H9 (cell line): ENCODE data around the gene MPP2. TPM values are rescaled to one million over a fixed set of nuclear protein-coding genes. Genes with fewer than 3 reads are reported as not detected.
A peak's percentile ranks its signal among the peaks of the same experiment; 100 is the strongest.

ENCODE experiments used
- DNase-seq: peaks from one replicate; pipeline ENCODE4 v3.0.0-alpha.2; 2017
- H2AFZ ChIP-seq: one replicate; pipeline ENCODE4 v1.6.1; 2013; ENCODE audit warnings: mild to moderate bottlenecking, low read length, control low read depth, moderate library complexity
- H2AK5ac ChIP-seq: 2 replicates; pipeline ENCODE4 v1.6.1; 2013; ENCODE audit warnings: low read length, control low read depth, mixed read lengths; ENCODE audit not compliant: insufficient read length
- H2BK120ac ChIP-seq: one replicate; pipeline ENCODE4 v1.6.1; 2013; ENCODE audit warnings: low read depth, mild to moderate bottlenecking, low read length, control low read depth, inconsistent platforms; ENCODE audit not compliant: poor library complexity, severe bottlenecking
- H2BK12ac ChIP-seq: 2 replicates; pipeline ENCODE4 v1.6.1; 2013; ENCODE audit warnings: low read length, control low read depth, mixed read lengths, low read depth; ENCODE audit not compliant: insufficient read length
- H2BK15ac ChIP-seq: 2 replicates; pipeline ENCODE4 v1.6.1; 2013; ENCODE audit warnings: low read depth, low read length, control low read depth
- H2BK20ac ChIP-seq: one replicate; pipeline ENCODE4 v1.6.1; 2013; ENCODE audit warnings: low read depth, mild to moderate bottlenecking, low read length, control low read depth, inconsistent platforms; ENCODE audit not compliant: poor library complexity, severe bottlenecking
- H2BK5ac ChIP-seq: 2 replicates; pipeline ENCODE4 v1.6.1; 2013; ENCODE audit warnings: low read length, control low read depth, mixed read lengths; ENCODE audit not compliant: insufficient read length
- H3K14ac ChIP-seq: 2 replicates; pipeline ENCODE4 v1.6.1; 2013; ENCODE audit warnings: low read length, control low read depth; ENCODE audit not compliant: insufficient read depth
- H3K18ac ChIP-seq: 2 replicates; pipeline ENCODE4 v1.6.1; 2013; ENCODE audit warnings: low read depth, mild to moderate bottlenecking, mixed read lengths, low read length, control low read depth; ENCODE audit not compliant: insufficient read length
- H3K23ac ChIP-seq: 2 replicates; pipeline ENCODE4 v1.6.1; 2013; ENCODE audit warnings: low read length, control low read depth, mixed read lengths, low read depth; ENCODE audit not compliant: insufficient read length
- H3K23me2 ChIP-seq: 2 replicates; pipeline ENCODE4 v1.6.1; 2013; ENCODE audit warnings: low read depth, mild to moderate bottlenecking, mixed read lengths, low read length, control low read depth; ENCODE audit not compliant: insufficient read length, poor library complexity, severe bottlenecking
- H3K27ac ChIP-seq: 2 replicates; pipeline ENCODE4 v1.5.1; 2013; ENCODE audit warnings: low read length, control low read depth, mixed read lengths, low read depth; ENCODE audit not compliant: insufficient read length
- H3K27me3 ChIP-seq: 2 replicates; pipeline ENCODE4 v1.6.1; 2013; ENCODE audit warnings: low read length, control low read depth, inconsistent platforms; ENCODE audit not compliant: insufficient read depth
- H3K4ac ChIP-seq: 2 replicates; pipeline ENCODE4 v1.6.1; 2013; ENCODE audit warnings: low read depth, mild to moderate bottlenecking, control low read depth, inconsistent platforms, low read length, moderate library complexity
- H3K4me1 ChIP-seq: 2 replicates; pipeline ENCODE4 v1.6.1; 2013; ENCODE audit warnings: low read length, control low read depth, inconsistent platforms; ENCODE audit not compliant: insufficient read depth
- H3K4me2 ChIP-seq: 2 replicates; pipeline ENCODE4 v1.6.1; 2013; ENCODE audit warnings: low read length, control low read depth, mixed read lengths; ENCODE audit not compliant: insufficient read length, insufficient read depth
- H3K56ac ChIP-seq: 2 replicates; pipeline ENCODE4 v1.6.1; 2013; ENCODE audit warnings: low read depth, mild to moderate bottlenecking, mixed read lengths, low read length, control low read depth; ENCODE audit not compliant: insufficient read length
- H3K79me1 ChIP-seq: 2 replicates; pipeline ENCODE4 v1.6.1; 2013; ENCODE audit warnings: low read depth, mild to moderate bottlenecking, moderate library complexity, low read length, control low read depth, inconsistent platforms; ENCODE audit not compliant: insufficient read depth, poor library complexity, severe bottlenecking
- H3K79me2 ChIP-seq: 2 replicates; pipeline ENCODE4 v1.6.1; 2013; ENCODE audit warnings: low read length, control low read depth, inconsistent platforms; ENCODE audit not compliant: insufficient read depth
- H3K9ac ChIP-seq: 2 replicates; pipeline ENCODE4 v1.6.1; 2013; ENCODE audit warnings: low read length, control low read depth, mixed read lengths; ENCODE audit not compliant: insufficient read length; ENCODE audit errors: extremely low read depth
- H3K9me3 ChIP-seq: one replicate; pipeline ENCODE4 v1.6.1; 2013; ENCODE audit warnings: low read depth, low read length, inconsistent platforms; ENCODE audit not compliant: control insufficient read depth
- H3T11ph ChIP-seq: one replicate; pipeline ENCODE4 v1.6.1; 2013; ENCODE audit warnings: mild to moderate bottlenecking, low read length, control low read depth, inconsistent platforms
- H4K20me1 ChIP-seq: one replicate; pipeline ENCODE4 v1.6.1; 2013; ENCODE audit not compliant: control insufficient read depth, insufficient read length, insufficient read depth
- H4K5ac ChIP-seq: 2 replicates; pipeline ENCODE4 v1.6.1; 2013; ENCODE audit warnings: low read depth, mild to moderate bottlenecking, mixed read lengths, low read length, control low read depth; ENCODE audit not compliant: insufficient read length
- H4K8ac ChIP-seq: replicated peaks from 2 replicates; pipeline ENCODE4 v1.6.1; 2013; ENCODE audit warnings: low read length, control low read depth, mixed read lengths, low read depth; ENCODE audit not compliant: insufficient read length
- H4K91ac ChIP-seq: 2 replicates; pipeline ENCODE4 v1.6.1; 2013; ENCODE audit warnings: low read depth, mild to moderate bottlenecking, moderate library complexity, mixed read lengths, low read length, control low read depth; ENCODE audit not compliant: insufficient read length
- H3K27ac Mint-ChIP-seq, 3 experiments: 2 replicates in 2 of 3; 3 replicates in 1 of 3; pipeline ENCODE4 v1.8.0; 2020 to 2021; ENCODE audit warnings: mixed read lengths in 3 of 3, mild to moderate bottlenecking in 1 of 3, moderate library complexity in 1 of 3
- H3K27me3 Mint-ChIP-seq: 2 replicates; pipeline ENCODE4 v1.8.0; 2021; ENCODE audit warnings: low read depth, mild to moderate bottlenecking, moderate library complexity, mixed read lengths
- H3K36me3 Mint-ChIP-seq, 3 experiments: 2 replicates in 2 of 3; 3 replicates in 1 of 3; pipeline ENCODE4 v1.8.0; 2020 to 2021; ENCODE audit warnings: low read depth in 3 of 3, mixed read lengths in 3 of 3; ENCODE audit not compliant: insufficient read depth in 1 of 3
- H3K4me1 Mint-ChIP-seq, 2 experiments: 2 replicates each; pipeline ENCODE4 v1.8.0; 2020; ENCODE audit warnings: mixed read lengths in 2 of 2
- H3K4me3 Mint-ChIP-seq, 2 experiments: 2 replicates in 1 of 2; 3 replicates in 1 of 2; pipeline ENCODE4 v1.8.0; 2020 to 2021; ENCODE audit warnings: mild to moderate bottlenecking in 2 of 2, mixed read lengths in 2 of 2, moderate library complexity in 1 of 2
- H3K9me3 Mint-ChIP-seq, 2 experiments: 2 replicates in 1 of 2; 3 replicates in 1 of 2; pipeline ENCODE4 v1.8.0; 2020; ENCODE audit warnings: mild to moderate bottlenecking in 2 of 2, mixed read lengths in 2 of 2, moderate library complexity in 1 of 2
- CTCF ChIP-seq: fragments of 200-600 bp; sonication (generic); conservative IDR thresholded peaks from 3 replicates; pipeline ENCODE4 v1.8.0; 2021; ENCODE audit warnings: antibody characterized with exemption, mild to moderate bottlenecking
- WGBS: extraction: QIAGEN DNeasy Blood & Tissue Kit; methylation state at CpG from one replicate; pipeline ENCODE4 v1.1.7; 2013; ENCODE audit warnings: missing lambda C conversion rate, low lambda C conversion rate, mixed read lengths; ENCODE audit not compliant: insufficient read length; ENCODE audit errors: extremely low coverage; 5-methylcytosine and 5-hydroxymethylcytosine counted together
- total RNA-seq: library from RNA; stranded (reverse); gene quantifications from 2 replicates; pipeline ENCODE4 v1.2.1, GENCODE V29; 2021

Gene MPP2
- total RNA-seq, 1 experiment from 2014 or later, result 16.3 TPM

DNA sequence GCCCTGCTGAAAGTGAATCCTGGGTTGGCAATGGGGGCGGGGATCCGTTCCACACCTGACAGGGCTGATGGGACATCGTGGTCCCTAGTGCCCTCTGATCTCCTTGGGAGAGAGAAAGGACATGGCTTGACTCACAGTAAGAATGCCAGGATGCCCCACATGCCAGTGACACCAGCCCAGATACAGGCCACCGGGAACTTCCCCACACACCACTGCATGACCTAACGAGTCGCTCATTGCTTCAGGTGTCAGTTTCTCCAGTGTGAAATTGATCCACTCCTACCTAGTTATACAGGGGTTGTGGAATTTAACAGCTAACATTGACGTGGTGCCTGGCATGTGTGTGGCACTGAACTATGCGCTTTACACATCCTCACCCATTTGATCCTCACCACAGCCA lies 52.8 kb downstream of the MPP2 start:
- Histone ChIP-seq H3K18ac (no peak overlapping the region), H3K27ac (no peak overlapping the region), H2BK20ac (no peak overlapping the region), H3K79me2 (no peaks in the 10 kb centered on the region), H3K27me3 (no peaks in the 10 kb centered on the region), H2BK120ac (no peak overlapping the region), H2BK15ac (no peak overlapping the region), H3K4me2 (no peak overlapping the region), H3K9me3 (no peaks in the 10 kb centered on the region), H4K20me1 (no peaks in the 10 kb centered on the region), H3K4me1 (no peaks in the 10 kb centered on the region), H4K8ac (no peak overlapping the region), H2AFZ (no peak overlapping the region), H4K5ac (no peak overlapping the region), H3T11ph (no peak overlapping the region), H3K14ac (no peak overlapping the region), H4K91ac (no peak overlapping the region), H2AK5ac (no peak overlapping the region), H3K23ac (no peak overlapping the region), H3K79me1 (no peaks in the 10 kb centered on the region), H3K56ac (no peak overlapping the region), H3K4ac (no peak overlapping the region), H3K23me2 (no peaks in the 10 kb centered on the region), H2BK12ac (no peak overlapping the region), H2BK5ac (no peak overlapping the region), H3K9ac (no peak overlapping the region)
- no CpG with 5 or more reads among the region's 8 CpGs for WGBS
- no peaks in the 10 kb centered on the region for H3K9me3 Mint-ChIP-seq
- no peak for DNase-seq
- TF ChIP-seq CTCF, result no peak
- H3K27me3 Mint-ChIP-seq, result peaks cover 7% of the 10 kb centered on the region
- H3K4me3 Mint-ChIP-seq, result no peak overlapping the region
- H3K27ac Mint-ChIP-seq, result peak overlapping the region in 1 of 3 experiments; percentile 36; a peak in 1 of 7 replicates
- peaks cover 0 to 2% of the 10 kb centered on the region in 2 experiments; a peak in 1 of 4 replicates for H3K4me1 Mint-ChIP-seq
- no peaks in the 10 kb centered on the region for H3K36me3 Mint-ChIP-seq
